HL-60 (cell line): ENCODE results near the gene MOK.

Experiments used
- DNase-seq, 2 experiments: peaks; one replicate each; pipeline ENCODE4 v3.0.0-alpha.2; 2010 to 2020; ENCODE audit warnings: low read depth in 1 of 2, low spot score in 1 of 2
- H3K27ac ChIP-seq: fragments of 250-450 bp; sonication (Bioruptor Pico); replicated peaks from 2 replicates; pipeline ENCODE4 v1.5.1; 2020; ENCODE audit warnings: mild to moderate bottlenecking, moderate library complexity
- H3K27me3 ChIP-seq: fragments of 250-450 bp; sonication (Bioruptor Pico); 2 replicates; pipeline ENCODE4 v1.5.1; 2021; ENCODE audit warnings: mild to moderate bottlenecking, moderate library complexity; ENCODE audit not compliant: insufficient read depth, poor library complexity, severe bottlenecking
- H3K4me3 ChIP-seq: replicated peaks from 2 replicates; pipeline ENCODE4 v1.5.1; 2011; ENCODE audit warnings: mild to moderate bottlenecking, control low read depth, low read length; ENCODE audit not compliant: insufficient read depth
- CTCF ChIP-seq: IDR thresholded peaks from one replicate; pipeline ENCODE4 v1.5.1; 2011; ENCODE audit warnings: low read length, control low read depth, inconsistent platforms; ENCODE audit not compliant: insufficient read depth
- GABPA ChIP-seq: IDR thresholded peaks from 2 replicates; pipeline ENCODE4 v1.6.1; 2012; ENCODE audit warnings: low read depth
- POLR2AphosphoS5 ChIP-seq: IDR thresholded peaks from 2 replicates; pipeline ENCODE4 v1.6.1; 2012; ENCODE audit warnings: low read depth
- SPI1 ChIP-seq: IDR thresholded peaks from 2 replicates; pipeline ENCODE4 v1.6.1; 2012; ENCODE audit warnings: low read depth, mild to moderate bottlenecking, borderline replicate concordance
- TF ChIP-seq, protein P1 (sequence below): IDR thresholded peaks from 2 replicates; pipeline ENCODE4 v1.6.1; 2012; ENCODE audit warnings: low read depth; ENCODE audit not compliant: insufficient replicate concordance

MOK gene

DNA sequence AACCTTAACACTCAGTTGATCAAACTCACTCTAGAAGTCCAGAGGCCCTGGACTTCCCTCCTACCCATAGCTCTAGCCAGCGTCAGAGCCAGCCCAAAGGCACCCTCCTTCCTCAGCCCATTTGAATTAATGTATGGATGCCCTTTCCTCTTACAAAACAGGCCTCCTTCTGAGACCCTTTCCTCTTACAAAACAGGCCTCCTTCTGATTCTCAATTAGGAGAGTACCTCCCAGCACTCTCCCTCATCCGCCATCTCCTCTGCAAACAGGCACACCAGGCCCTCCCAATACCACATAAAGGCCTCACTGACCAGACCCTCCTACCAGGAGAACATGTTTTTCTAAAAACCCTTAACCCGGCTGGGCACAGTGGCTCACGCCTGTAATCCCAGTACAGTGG lies 65.7 kb downstream of the MOK start:
- Histone ChIP-seq H3K27ac (no peak overlapping the region), H3K4me3 (no peak overlapping the region), H3K27me3 (peaks cover 2% of the 10 kb centered on the region)
- no peak for DNase-seq
- TF ChIP-seq CTCF (no peak), POLR2AphosphoS5 (no peak), GABPA (no peak), SPI1 (no peak)
- TF ChIP-seq, protein P1, sequence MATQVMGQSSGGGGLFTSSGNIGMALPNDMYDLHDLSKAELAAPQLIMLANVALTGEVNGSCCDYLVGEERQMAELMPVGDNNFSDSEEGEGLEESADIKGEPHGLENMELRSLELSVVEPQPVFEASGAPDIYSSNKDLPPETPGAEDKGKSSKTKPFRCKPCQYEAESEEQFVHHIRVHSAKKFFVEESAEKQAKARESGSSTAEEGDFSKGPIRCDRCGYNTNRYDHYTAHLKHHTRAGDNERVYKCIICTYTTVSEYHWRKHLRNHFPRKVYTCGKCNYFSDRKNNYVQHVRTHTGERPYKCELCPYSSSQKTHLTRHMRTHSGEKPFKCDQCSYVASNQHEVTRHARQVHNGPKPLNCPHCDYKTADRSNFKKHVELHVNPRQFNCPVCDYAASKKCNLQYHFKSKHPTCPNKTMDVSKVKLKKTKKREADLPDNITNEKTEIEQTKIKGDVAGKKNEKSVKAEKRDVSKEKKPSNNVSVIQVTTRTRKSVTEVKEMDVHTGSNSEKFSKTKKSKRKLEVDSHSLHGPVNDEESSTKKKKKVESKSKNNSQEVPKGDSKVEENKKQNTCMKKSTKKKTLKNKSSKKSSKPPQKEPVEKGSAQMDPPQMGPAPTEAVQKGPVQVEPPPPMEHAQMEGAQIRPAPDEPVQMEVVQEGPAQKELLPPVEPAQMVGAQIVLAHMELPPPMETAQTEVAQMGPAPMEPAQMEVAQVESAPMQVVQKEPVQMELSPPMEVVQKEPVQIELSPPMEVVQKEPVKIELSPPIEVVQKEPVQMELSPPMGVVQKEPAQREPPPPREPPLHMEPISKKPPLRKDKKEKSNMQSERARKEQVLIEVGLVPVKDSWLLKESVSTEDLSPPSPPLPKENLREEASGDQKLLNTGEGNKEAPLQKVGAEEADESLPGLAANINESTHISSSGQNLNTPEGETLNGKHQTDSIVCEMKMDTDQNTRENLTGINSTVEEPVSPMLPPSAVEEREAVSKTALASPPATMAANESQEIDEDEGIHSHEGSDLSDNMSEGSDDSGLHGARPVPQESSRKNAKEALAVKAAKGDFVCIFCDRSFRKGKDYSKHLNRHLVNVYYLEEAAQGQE = no peak

GRCh38 chr14:102238766-102239165 lies 66.2 kb downstream of the MOK start:
- TF ChIP-seq, protein P1 = no peak
- TF ChIP-seq CTCF = no peak
- H3K4me3 ChIP-seq = no peak overlapping the region
- no peak for DNase-seq
- peaks cover 2% of the 10 kb centered on the region for H3K27me3 ChIP-seq
- H3K27ac ChIP-seq = no peak overlapping the region

GRCh38 chr14:102238131-102238530 lies 66.8 kb downstream of the MOK start:
- TF ChIP-seq SPI1 (no peak), CTCF (no peak), POLR2AphosphoS5 (no peak), GABPA (no peak)
- TF ChIP-seq, protein P1 = no peak
- no peak overlapping the region for H3K27ac ChIP-seq
- no peak for DNase-seq
- H3K4me3 ChIP-seq = no peak overlapping the region
- peaks cover 2% of the 10 kb centered on the region for H3K27me3 ChIP-seq
